ENCODE data around the gene ALDH7A1.

ALDH7A1 gene

GRCh38 chr5:126482591-126482990 is 112.4 kb downstream of the ALDH7A1 start:
- no peak for TF ChIP-seq SNAI2 (CRISPR knock-in tag; IDR thresholded peaks at IDR 0.05)
- TF ChIP-seq, protein P1, sequence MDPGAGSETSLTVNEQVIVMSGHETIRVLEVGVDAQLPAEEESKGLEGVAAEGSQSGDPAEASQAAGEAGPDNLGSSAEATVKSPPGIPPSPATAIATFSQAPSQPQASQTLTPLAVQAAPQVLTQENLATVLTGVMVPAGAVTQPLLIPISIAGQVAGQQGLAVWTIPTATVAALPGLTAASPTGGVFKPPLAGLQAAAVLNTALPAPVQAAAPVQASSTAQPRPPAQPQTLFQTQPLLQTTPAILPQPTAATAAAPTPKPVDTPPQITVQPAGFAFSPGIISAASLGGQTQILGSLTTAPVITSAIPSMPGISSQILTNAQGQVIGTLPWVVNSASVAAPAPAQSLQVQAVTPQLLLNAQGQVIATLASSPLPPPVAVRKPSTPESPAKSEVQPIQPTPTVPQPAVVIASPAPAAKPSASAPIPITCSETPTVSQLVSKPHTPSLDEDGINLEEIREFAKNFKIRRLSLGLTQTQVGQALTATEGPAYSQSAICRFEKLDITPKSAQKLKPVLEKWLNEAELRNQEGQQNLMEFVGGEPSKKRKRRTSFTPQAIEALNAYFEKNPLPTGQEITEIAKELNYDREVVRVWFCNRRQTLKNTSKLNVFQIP (CRISPR knock-in tag; IDR thresholded peaks at IDR 0.05; ENCODE audit: borderline replicate concordance, low read depth): no peak
- no peak for TF ChIP-seq BACH2 (CRISPR knock-in tag; IDR thresholded peaks at IDR 0.05; ENCODE audit: borderline replicate concordance)
- TF ChIP-seq CSDC2 (CRISPR knock-in tag; IDR thresholded peaks at IDR 0.05): no peak
- no peak for TF ChIP-seq CSRNP3 (CRISPR knock-in tag; IDR thresholded peaks at IDR 0.05)
- no peak for ATAC-seq

- no peak for ATAC-seq
- TF ChIP-seq, protein P1 (CRISPR knock-in tag; IDR thresholded peaks at IDR 0.05; ENCODE audit: borderline replicate concordance, low read depth): no peak
- no peak for TF ChIP-seq ZFP3 (CRISPR knock-in tag; IDR thresholded peaks at IDR 0.05)
- TF ChIP-seq TSHZ2 (CRISPR knock-in tag; IDR thresholded peaks at IDR 0.05): no peak
- TF ChIP-seq TOX (CRISPR knock-in tag; IDR thresholded peaks at IDR 0.05; ENCODE audit: borderline replicate concordance): no peak
- no peak for TF ChIP-seq SNAI2 (CRISPR knock-in tag; IDR thresholded peaks at IDR 0.05)
- TF ChIP-seq ZNF70 (CRISPR knock-in tag; IDR thresholded peaks at IDR 0.05): no peak
- TF ChIP-seq TCF4 (CRISPR knock-in tag; IDR thresholded peaks at IDR 0.05; ENCODE audit: borderline replicate concordance): no peak
Observed at GRCh38 chr5:126481243-126481642, 113.8 kb downstream of the ALDH7A1 start.

Measured in SK-N-SH treated with all-trans-retinoic acid at 6 μM for 48 hours (cell line).